ENCODE measurements around the gene ZBTB26.
"Not testable (repeated sequence)": the region's sequence is repeated elsewhere in the genome, so short reads cannot be mapped to it uniquely, and the experiment has no call there.

The ZBTB26 gene

DNA sequence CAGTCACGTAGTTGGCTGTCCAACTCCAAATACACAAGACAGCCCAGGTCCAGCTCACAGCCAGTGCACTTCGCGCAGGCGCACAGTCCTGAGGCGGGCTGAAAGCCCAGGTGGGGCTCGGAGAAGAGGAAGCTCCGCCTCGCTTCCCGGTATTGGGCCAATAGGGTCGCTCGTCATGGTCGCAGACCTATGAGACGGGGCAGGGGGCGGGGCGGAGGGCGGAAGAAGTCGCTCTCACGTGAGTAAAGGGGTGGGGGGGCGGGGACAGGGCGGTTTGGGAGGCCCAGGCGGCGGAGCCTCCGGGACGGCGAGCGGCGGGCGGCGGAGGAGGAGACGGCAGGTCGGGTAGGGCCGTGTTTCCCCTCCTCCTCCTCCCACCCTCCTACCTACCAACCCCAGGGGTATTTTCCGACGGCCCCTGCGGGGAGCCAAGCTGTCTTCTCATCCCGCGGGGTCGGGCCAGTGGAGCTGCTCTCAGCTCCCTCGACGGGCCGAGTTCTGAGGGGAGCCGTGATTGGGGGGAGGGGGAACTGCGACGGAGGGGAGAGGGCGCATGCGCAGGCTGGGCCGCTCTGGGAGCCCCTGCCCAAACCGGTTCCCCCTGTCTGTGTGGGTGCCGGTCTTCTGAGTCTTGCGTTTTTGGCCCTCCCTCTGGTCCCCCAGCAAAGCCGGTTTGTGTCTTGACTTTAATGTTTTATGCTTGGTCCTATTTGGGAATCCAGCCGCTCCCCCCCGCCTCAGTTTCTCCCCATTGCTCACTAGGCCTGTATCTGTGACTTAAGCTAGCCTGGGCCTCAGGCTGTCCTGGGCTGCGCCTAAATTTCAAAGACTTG is 9.7 kb upstream of the ZBTB26 start, which contains the start of gene RABGAP1:
Gene RABGAP1 (plus strand): TSS at position 272 of the 833 bp plus-strand sequence. CDS start 16,040 bp downstream, outside the sequence.
- peak within 1 kb of the TSS; percentile 85 for H3K4me3 ChIP-seq (ENCODE audit: low read length)
- TF ChIP-seq ZNF274 (IDR thresholded peaks at IDR 0.05; ENCODE audit: low read depth, low read length): no peak

DNA sequence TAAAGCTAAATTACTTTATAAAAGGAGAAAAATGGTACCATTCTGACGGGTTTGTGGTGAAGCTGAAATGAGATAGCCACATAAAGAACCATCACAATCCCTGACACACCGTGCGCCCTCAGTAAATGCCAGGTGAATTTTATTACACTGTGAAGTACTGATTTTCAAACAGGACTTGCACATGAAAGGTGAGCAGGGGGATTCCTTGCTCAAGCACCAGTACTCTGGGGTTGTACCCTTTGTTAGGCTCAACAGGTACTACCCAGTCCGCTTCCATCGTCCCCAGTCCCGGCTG is 9.1 kb upstream of the ZBTB26 start:
- H3K4me3 ChIP-seq (ENCODE audit: low read length): peak overlapping the region; percentile 51; the same call in 1 of the 2 replicates
- no peak for TF ChIP-seq ZNF274 (IDR thresholded peaks at IDR 0.05; ENCODE audit: low read depth, low read length)

DNA sequence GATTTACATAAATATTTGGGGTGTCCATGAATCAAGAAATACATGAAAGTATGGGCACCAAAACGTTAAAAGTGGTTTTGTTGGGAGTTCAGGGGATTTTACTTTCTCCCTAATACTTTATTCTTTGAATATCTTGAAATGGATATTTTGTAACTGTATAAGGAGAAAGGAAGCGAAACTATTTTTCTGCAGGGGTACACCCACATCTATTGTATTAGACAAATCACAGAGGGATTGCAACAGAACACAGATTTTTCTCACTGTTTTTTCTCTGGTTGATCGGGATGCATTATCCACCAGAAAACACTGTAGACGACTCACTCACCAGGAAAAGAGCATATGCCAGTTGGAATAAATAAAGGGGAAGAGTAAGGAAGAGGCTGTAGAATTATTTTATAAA is 8.3 kb upstream of the ZBTB26 start:
- TF ChIP-seq ZNF274 (IDR thresholded peaks at IDR 0.05; ENCODE audit: low read depth, low read length): no peak
- H3K4me3 ChIP-seq (ENCODE audit: low read length): no peak overlapping the region

DNA sequence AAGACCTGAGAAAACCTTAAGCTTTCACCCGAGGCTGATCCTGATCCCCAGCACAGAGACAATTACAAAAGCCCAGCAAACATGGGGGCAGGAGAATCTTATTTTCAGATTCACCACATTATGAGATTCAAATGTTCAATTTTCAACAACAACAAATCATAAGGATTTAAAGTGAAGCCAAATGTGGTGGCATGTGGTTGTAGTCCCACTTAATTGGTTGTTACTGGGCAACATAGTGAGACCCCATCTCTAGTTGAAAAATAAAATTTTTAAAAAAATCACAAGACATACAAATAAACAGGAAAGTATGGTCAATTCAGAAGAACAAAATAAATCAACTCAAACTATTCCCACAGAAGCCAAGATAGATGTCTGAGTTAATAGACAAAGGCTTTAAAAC is 5.6 kb upstream of the ZBTB26 start:
- no peak overlapping the region for H3K4me3 ChIP-seq (ENCODE audit: low read length)
- TF ChIP-seq ZNF274 (IDR thresholded peaks at IDR 0.05; ENCODE audit: low read depth, low read length): no peak

DNA sequence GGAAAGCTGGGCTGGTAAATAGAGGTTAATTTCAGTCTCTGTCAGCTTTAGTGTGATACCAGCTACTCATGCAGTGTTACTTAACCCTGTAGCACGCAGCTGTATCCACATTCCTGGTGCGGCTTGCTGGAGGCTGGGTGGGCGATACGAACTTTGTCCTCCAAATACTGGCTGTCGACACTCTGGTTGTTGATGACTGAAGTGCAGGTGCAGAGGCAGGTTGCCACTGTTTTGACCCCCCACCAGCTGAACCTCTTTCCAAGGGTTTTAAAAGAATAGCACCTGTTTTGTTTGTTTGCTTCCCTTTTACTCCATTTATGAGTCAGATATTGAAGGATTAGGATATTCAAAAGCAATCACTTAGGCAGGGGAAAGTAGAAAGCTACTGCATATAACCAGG is 5.2 kb upstream of the ZBTB26 start:
- no peak for TF ChIP-seq ZNF274 (IDR thresholded peaks at IDR 0.05; ENCODE audit: low read depth, low read length)
- H3K4me3 ChIP-seq (ENCODE audit: low read length): no peak overlapping the region

DNA sequence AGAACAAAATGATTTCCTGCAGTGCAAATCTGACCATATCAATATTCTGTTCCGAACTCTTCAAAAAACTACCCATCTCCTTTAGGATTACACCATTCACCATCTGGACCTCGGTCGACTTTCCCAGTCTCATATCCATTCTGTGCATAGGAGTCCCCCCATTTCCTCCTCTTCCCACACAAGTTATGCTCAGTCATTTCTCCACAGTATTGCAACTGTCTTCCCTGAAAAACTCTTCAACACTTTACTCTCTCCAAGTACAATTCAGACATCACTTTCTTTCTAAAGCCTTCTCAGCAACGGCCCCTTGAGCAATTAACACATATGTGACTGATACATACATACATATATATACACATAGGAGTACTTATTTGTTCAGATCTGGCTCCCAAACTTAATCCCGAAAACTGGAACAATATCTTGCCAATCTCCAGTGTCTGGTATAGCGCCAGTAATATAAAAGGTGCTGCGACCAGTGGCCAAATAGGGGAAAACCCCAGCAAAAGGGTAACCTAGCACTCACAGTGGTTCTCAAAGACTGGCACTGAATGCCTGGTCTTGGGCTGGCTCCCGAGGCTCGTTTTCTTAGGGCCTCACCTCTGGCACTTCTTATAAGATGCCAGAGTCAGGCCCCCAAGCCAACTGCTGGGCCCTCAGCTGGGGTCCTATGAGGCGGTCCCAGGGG is 629 bp downstream of the ZBTB26 start:
- peak overlapping the region; percentile 86 for H3K4me3 ChIP-seq (ENCODE audit: low read length)
- no peak for TF ChIP-seq ZNF274 (IDR thresholded peaks at IDR 0.05; ENCODE audit: low read depth, low read length)

DNA sequence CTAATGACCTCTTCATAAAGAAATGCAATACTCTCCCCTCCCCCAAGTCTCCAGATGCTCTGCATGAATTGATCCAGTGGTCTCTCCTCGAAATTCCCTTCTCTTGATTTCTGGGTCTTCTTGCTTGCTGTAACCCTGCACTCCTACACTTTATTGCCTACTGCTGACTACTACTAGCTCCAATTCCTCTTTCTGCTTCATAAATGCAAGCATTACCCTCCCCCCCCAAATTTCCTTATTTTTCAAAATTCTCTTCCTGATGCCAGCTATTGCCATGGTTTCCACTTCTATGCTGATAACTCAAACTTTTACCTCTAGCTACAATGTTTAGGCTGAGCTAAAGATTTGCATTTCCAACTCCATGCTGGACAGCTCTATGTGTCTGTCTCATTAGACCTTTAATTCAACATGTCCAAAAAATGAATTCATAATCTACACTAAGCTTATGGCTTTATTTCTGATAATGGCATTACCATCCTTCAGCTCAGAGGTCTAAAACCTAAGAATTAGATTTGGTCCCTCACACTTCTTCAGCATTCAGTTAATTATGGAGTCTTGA is 1.4 kb downstream of the ZBTB26 start:
- TF ChIP-seq ZNF274 (IDR thresholded peaks at IDR 0.05; ENCODE audit: low read depth, low read length): no peak
- no peak overlapping the region for H3K4me3 ChIP-seq (ENCODE audit: low read length)

DNA sequence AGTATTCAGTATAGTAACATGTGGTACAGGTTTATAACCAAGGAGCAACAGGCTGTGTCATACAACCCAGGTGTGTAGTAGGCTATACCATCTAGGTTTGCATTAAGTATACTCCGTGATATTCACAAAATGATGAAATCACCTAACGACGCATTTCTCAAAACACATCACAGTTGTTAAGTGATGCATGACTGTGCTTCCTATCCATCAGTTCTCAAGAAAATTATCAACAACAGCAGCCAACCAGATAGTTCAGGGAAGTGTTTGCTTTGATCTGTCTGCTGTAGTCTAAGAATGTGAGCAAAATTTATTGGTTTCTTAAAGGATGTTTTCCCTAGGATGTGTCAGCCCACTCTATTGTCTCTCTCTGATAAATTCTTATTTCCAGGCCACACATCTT is 7.4 kb downstream of the ZBTB26 start:
- H3K4me3 ChIP-seq (ENCODE audit: low read length): no peak overlapping the region
- no peak for TF ChIP-seq ZNF274 (IDR thresholded peaks at IDR 0.05; ENCODE audit: low read depth, low read length)

DNA sequence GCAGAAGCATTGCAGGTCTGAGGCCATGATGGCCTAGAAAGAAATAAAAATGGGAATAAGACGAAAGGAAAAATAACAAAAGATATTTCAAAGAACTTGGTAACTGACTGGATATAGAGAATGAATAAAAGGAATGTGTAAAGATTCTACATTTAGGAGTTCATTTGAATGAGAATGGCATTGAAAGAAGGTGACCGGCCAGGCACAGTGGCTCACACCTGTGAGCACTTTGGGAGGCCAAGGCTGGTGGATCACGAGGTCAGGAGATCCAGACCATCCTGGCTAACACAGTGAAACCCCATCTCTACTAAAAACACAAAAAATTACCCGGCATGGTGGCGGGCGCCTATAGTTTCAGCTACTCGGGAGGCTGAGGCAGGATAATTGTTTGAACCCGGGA is 8.6 kb downstream of the ZBTB26 start:
- no peak overlapping the region for H3K4me3 ChIP-seq (ENCODE audit: low read length)
- no peak for TF ChIP-seq ZNF274 (IDR thresholded peaks at IDR 0.05; ENCODE audit: low read depth, low read length)

DNA sequence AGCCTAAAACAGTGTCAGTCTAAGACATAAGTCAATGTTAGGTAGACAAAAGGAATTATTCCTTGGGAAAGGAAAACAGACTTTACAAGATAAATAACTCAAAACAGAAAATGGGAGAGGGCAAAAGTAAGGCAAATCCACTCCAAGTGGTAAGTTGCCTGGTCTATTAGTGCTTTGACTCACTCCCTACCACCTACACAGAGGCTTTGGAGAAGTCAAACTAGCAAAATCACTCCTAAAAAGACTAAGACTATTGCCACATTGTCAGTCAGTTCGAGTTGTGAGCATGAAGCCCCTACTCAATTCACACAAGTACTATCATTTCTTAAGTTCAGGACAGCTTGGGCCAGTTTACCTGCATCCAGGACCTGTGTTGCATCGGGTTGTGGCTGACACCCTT is 13.0 kb downstream of the ZBTB26 start:
- no peak for TF ChIP-seq ZNF274 (IDR thresholded peaks at IDR 0.05; ENCODE audit: low read depth, low read length)
- no peak overlapping the region for H3K4me3 ChIP-seq (ENCODE audit: low read length)

DNA sequence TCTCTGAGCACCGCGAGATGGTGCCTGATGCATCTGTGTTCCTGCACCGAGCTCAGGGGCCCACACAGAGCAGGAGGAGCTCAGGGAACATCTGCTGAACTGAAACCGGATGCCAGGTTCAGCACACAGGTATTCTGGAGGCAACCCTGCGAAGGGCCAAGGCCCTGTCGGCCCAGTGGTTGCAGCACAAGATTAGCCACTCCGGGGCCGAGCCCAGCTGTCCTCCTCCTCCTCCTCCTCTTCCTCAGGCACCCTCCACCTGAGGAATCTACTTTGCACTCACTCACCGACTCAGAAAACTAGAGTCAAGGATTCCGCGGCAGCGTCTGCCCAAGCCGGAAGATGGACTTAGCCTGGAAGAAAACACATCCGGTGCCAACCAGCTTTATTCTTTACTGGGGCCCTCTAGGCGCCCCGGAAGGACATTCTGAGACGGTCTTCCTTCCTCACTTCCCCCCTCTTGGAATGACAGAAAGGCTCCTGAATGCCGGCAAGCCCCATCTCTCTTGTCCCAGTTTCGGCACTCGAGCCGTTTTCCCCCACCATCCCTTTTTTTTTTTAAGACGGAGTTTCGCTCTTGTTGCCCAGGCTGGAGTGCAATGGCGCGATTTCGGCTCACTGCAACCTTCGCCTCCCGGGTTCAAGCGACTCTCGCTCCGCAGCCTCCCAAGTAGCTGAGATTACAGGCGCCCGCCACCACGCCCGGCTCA is 18.2 kb downstream of the ZBTB26 start, which contains the start of gene ZBTB6:
Gene ZBTB6 (minus strand): TSS at position 360 of the 710 bp plus-strand sequence. CDS start 1,251 bp downstream, outside the sequence.
- TF ChIP-seq ZNF274 (IDR thresholded peaks at IDR 0.05; ENCODE audit: low read depth, low read length): no peak
- peak within 1 kb of the TSS; percentile 64 for H3K4me3 ChIP-seq (ENCODE audit: low read length)

DNA sequence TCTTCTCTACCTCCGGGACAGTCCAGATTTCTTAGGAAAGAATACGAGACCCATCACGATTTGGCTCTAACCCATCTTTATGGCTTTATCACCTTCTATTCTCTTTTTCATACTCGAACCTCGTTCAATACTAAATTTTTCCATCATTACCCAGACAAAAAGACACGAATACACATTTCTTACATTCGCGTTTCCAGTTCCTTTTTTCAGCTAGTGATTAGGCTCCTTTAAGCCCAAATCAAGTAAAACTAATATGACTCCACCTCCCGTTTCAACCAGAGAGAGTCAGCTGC is 18.7 kb downstream of the ZBTB26 start:
- TF ChIP-seq ZNF274 (IDR thresholded peaks at IDR 0.05; ENCODE audit: low read depth, low read length): no peak
- peak overlapping the region; percentile 64 for H3K4me3 ChIP-seq (ENCODE audit: low read length)

DNA sequence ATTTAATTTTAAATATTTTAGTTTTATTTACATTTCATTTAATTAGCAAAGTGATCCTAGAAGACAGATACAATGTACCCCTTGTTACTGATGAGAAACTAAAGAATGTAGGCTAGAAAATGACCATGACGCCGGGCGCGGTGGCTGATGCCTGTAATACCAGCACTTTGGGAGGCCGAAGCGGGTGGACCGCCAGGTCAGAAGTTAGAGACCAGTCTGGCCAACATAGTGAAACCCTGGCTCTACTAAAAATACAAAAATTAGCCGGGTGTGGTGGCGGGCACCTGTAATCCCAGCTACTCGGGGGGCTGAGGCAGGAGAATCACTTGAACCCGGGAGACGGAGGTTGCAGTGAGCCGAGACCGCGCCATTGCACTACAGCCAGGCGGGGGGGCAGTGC is 25.2 kb downstream of the ZBTB26 start:
- not testable (repeated sequence) for H3K4me3 ChIP-seq (ENCODE audit: low read length)

DNA sequence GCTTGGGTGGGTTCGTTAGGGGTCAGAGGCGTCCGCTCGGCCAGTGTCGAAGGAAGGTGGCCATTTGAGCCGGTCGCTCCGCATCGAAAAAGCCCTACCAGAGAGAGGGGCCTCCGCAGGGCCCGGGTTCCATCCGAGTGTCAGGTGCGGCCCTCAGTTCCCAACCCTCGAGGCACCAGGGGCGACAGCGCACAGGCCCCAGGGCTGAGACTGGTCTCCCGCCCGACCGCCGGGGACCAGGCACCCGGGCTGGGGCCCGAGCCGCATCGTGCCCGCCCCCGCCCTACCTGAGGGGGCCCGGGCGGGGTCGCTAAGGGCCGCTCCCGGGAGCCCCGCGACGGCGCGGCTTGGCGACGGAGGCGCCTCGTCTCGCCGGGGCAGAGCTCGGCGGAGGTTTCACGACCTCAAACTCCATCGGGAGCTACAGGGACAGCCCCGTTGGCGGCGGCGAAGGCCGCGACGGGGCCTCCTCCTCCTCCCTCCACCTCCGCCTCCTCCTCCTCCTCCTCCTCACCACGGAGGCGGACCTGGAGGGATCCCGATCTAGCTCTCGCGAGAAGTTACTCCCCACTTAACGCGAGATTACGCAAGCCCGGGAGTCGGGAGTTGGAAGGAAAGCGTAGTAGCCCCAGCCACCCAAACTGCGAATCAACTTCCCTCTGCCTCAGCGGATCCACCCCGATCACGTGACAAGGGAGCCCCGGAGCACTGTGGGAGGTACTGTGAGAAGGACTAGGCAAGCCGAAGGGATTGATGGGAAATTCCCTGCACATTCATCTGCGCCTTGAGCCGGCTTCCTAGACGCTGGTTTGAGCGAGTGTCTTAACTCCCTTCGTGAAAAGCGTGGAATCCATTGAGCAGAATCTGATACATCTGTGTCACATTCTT is 26.2 kb downstream of the ZBTB26 start, which contains the start of gene RC3H2:
Gene RC3H2 (minus strand): TSS at position 537 of the 888 bp plus-strand sequence. CDS start 7,850 bp downstream, outside the sequence.
- no peak for TF ChIP-seq ZNF274 (IDR thresholded peaks at IDR 0.05; ENCODE audit: low read depth, low read length)
- peak within 1 kb of the TSS; percentile 94 for H3K4me3 ChIP-seq (ENCODE audit: low read length)

All from GM08714 (cell line).